Measurements from ENCODE around the gene TBX1.

DNA sequence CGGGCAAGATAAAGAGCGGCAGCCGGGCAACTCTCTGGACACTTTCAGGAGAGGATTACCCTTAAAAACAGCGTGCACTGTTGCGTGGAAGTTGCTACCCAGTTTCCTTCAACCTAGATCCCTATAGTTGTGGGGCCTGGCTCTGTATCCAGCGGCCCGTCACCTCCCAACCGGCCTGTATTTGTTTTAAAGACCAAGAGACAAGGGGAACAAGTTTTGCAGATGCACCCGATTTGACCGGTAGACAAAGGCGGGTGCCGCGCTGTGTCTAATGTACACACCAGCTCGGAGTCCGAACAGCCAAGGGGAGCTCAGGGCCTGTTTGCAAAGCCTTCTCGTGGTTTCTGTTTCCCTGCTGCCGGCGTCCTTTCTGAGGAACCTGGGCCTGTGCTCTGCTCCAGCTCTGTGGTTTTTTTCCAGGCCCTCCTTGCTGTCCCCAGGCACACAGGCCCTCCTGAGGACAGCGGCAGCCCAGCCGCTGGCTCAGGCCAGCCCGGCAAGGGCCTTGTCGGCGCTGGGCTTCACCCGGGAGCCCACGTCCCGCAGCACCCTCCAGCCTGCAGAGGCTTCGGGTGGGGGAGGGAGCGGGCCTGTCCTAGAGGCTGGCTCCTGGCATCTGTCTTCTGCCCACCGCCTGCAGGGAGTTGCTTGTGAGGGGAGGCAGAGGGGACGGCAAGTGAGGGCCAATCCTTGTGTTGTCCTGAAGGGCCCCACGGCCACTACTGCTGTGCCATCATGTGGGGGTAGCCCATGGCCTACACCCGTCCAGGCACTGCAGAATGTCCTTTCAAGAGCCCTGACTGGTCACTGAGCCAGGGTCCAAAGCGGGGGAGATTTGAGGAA, 1.4 kb downstream of the TBX1 start:
- TF ChIP-seq, protein P1, sequence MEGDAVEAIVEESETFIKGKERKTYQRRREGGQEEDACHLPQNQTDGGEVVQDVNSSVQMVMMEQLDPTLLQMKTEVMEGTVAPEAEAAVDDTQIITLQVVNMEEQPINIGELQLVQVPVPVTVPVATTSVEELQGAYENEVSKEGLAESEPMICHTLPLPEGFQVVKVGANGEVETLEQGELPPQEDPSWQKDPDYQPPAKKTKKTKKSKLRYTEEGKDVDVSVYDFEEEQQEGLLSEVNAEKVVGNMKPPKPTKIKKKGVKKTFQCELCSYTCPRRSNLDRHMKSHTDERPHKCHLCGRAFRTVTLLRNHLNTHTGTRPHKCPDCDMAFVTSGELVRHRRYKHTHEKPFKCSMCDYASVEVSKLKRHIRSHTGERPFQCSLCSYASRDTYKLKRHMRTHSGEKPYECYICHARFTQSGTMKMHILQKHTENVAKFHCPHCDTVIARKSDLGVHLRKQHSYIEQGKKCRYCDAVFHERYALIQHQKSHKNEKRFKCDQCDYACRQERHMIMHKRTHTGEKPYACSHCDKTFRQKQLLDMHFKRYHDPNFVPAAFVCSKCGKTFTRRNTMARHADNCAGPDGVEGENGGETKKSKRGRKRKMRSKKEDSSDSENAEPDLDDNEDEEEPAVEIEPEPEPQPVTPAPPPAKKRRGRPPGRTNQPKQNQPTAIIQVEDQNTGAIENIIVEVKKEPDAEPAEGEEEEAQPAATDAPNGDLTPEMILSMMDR (IDR thresholded peaks at IDR 0.05; ENCODE audit: low read depth, low read length, poor library complexity, severe bottlenecking) = no peak
- no peak for TF ChIP-seq EZH2phosphoT487 (IDR thresholded peaks at IDR 0.05; ENCODE audit: borderline replicate concordance, low read length)

All from DOHH2 (cell line).